PFSK-1 (cell line): ENCODE results near the gene TRIP10.

Experiments used
- FOXP2 ChIP-seq: optimal IDR thresholded peaks from 2 replicates; pipeline ENCODE3; 2011; ENCODE audit warnings: borderline replicate concordance, control low read depth, inconsistent platforms; ENCODE audit not compliant: insufficient read depth; ENCODE audit errors: extremely low read length, extremely low read depth
- POLR2AphosphoS5 ChIP-seq: IDR thresholded peaks from 2 replicates; pipeline ENCODE4 v1.6.1; 2012; ENCODE audit warnings: low read depth, mild to moderate bottlenecking, control low read depth, low read length, moderate library complexity
- REST ChIP-seq, 2 experiments: IDR thresholded peaks; 2 replicates each; pipeline versions ENCODE4 v1.6.1 to v1.8.0; 2011 to 2012; ENCODE audit warnings: low read depth in 2 of 2, low read length in 2 of 2, control low read depth in 1 of 2, inconsistent platforms in 1 of 2, mild to moderate bottlenecking in 1 of 2, moderate library complexity in 1 of 2; ENCODE audit not compliant: insufficient read depth in 1 of 2
- SIN3A ChIP-seq: IDR thresholded peaks from 2 replicates; pipeline ENCODE4 v1.6.1; 2012; ENCODE audit warnings: mild to moderate bottlenecking, low read length, moderate library complexity, borderline replicate concordance; ENCODE audit not compliant: insufficient read depth
- TAF1 ChIP-seq: IDR thresholded peaks from 2 replicates; pipeline ENCODE4 v1.6.1; 2012; ENCODE audit warnings: low read length, control low read depth, borderline replicate concordance; ENCODE audit not compliant: insufficient read depth

TRIP10 gene

DNA sequence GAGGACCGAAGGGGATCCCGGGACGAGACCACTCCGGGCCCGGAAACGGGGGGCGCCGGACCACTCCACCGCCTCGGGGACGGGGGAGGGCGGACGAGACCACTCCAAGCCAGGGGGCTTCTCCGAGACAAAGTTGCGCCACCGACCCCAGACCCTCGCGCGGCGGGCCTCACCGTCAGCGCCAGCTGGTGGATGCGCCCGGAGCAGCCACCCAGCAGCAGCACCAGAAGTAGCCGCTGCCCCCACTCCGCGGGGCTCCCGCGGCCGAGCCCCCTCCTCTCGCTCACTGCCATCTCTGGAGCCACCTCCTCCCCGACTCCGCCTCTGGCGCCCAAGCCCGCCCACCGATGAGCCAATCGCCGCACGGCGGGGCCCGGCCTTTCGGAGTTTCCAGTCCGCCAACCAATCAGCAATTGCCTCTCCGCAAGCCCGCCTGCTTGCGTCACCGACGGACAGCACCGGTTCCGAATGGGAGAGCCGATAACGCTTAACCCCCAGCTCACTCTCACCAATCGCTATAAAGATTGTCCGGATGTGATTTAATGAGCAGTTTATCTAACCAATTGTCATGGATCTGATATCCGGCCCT, 2.1 kb upstream of the TRIP10 start, which contains the start of gene GPR108:
Gene GPR108, minus strand, starts transcription at position 297 of the 589 bp plus-strand sequence. Its CDS starts 4 bp downstream, at position 293.
- TF ChIP-seq SIN3A: no peak
- peak; percentile 56 for TF ChIP-seq FOXP2

- TF ChIP-seq REST (IDR thresholded peaks at IDR 0.05; ENCODE audit: insufficient read depth in 1 of 2, low read depth in 2 of 2, low read length in 2 of 2) (no peak), SIN3A (0 out of 2 replicates have a peak, but pooled peaks have one; percentile 29), FOXP2 (peak; percentile 63), POLR2AphosphoS5 (no peak), TAF1 (0 out of 2 replicates have a peak, but pooled peaks have one; percentile 16)
Measured at GRCh38 chr19:6737873-6738786, 1.4 kb upstream of the TRIP10 start.

GRCh38 chr19:6738787-6739389, 592 bp upstream of the TRIP10 start:
- TF ChIP-seq SIN3A: no peak
- no peak for TF ChIP-seq POLR2AphosphoS5

- TF ChIP-seq SIN3A: no peak
- no peak for TF ChIP-seq FOXP2
- TF ChIP-seq TAF1: no peak
- no peak for TF ChIP-seq POLR2AphosphoS5
- no peak for TF ChIP-seq REST (IDR thresholded peaks at IDR 0.05; ENCODE audit: insufficient read depth in 1 of 2, low read depth in 2 of 2, low read length in 2 of 2)
Measured at GRCh38 chr19:6739883-6740588, 556 bp downstream of the TRIP10 start.

- TF ChIP-seq SIN3A (no peak), REST (IDR thresholded peaks at IDR 0.05; ENCODE audit: insufficient read depth in 1 of 2, low read depth in 2 of 2, low read length in 2 of 2) (no peak), POLR2AphosphoS5 (no peak), FOXP2 (no peak), TAF1 (no peak)
Measured at GRCh38 chr19:6740589-6741343, 1.3 kb downstream of the TRIP10 start.
